Natural killer cell (primary cell): ENCODE data around the gene VEPH1. TPM values are rescaled to one million over a fixed set of nuclear protein-coding genes. Genes with fewer than 3 reads are reported as not detected.

Experiments
- ATAC-seq, 3 donors: fragments of 150-1000 bp in 2 of 3; fragments of 200-7000 bp in 1 of 3; cut with Tn5 transposase; 1 replicate in 1 of 3; 2 replicates in 2 of 3; pipeline ENCODE4 v1.10.0; 2021; ENCODE audit warnings: mild to moderate bottlenecking in 2 of 3, moderate library complexity in 2 of 3
- DNase-seq, 2 donors: peaks; one replicate each; pipeline versions ENCODE4 v3.0.0 to v3.0.0-alpha.2; 2013 to 2021; ENCODE audit warnings: mixed read lengths in 1 of 2
- H3K27ac ChIP-seq: one replicate; pipeline ENCODE4 v1.5.1; 2013; ENCODE audit warnings: mild to moderate bottlenecking, low read length
- H3K27me3 ChIP-seq: one replicate; pipeline ENCODE4 v1.6.1; 2013; ENCODE audit warnings: low read length; ENCODE audit not compliant: control insufficient read depth, insufficient read depth
- H3K36me3 ChIP-seq: one replicate; pipeline ENCODE4 v1.6.1; 2013; ENCODE audit warnings: low read length; ENCODE audit not compliant: control insufficient read depth, insufficient read depth
- H3K4me1 ChIP-seq: one replicate; pipeline ENCODE4 v1.6.1; 2013; ENCODE audit warnings: low read length; ENCODE audit not compliant: control insufficient read depth, insufficient read depth
- H3K4me3 ChIP-seq: one replicate; pipeline ENCODE4 v1.5.1; 2013; ENCODE audit warnings: low read length
- H3K9me3 ChIP-seq: one replicate; pipeline ENCODE4 v1.6.1; 2013; ENCODE audit warnings: low read length; ENCODE audit not compliant: control insufficient read depth, insufficient read depth
- H3K27ac Mint-ChIP-seq, 2 donors: one replicate each; pipeline ENCODE4 v1.8.0; 2022; ENCODE audit warnings: mild to moderate bottlenecking in 2 of 2, mixed read lengths in 2 of 2, moderate library complexity in 1 of 2
- H3K27me3 Mint-ChIP-seq, 2 donors: one replicate each; pipeline ENCODE4 v1.8.0; 2022; ENCODE audit warnings: low read depth in 2 of 2, mixed read lengths in 2 of 2
- H3K36me3 Mint-ChIP-seq: one replicate; pipeline ENCODE4 v1.8.0; 2022; ENCODE audit warnings: mixed read lengths
- H3K4me1 Mint-ChIP-seq, 2 donors: one replicate each; pipeline ENCODE4 v1.8.0; 2022; ENCODE audit warnings: mixed read lengths in 2 of 2
- H3K4me3 Mint-ChIP-seq: one replicate; pipeline ENCODE4 v1.8.0; 2022; ENCODE audit warnings: mild to moderate bottlenecking, moderate library complexity, mixed read lengths
- H3K9me3 Mint-ChIP-seq, 2 donors: one replicate each; pipeline ENCODE4 v1.8.0; 2022; ENCODE audit warnings: mixed read lengths in 2 of 2
- CTCF ChIP-seq: fragments of 200-600 bp; IDR thresholded peaks from one replicate; pipeline ENCODE4 v1.8.0; 2022; ENCODE audit warnings: antibody characterized with exemption
- WGBS: methylation state at CpG from one replicate; pipeline ENCODE4 v1.1.7; 2013; ENCODE audit warnings: missing lambda C conversion rate; ENCODE audit not compliant: insufficient coverage; 5-methylcytosine and 5-hydroxymethylcytosine counted together
- intact Hi-C: fragments of 100-400 bp; cut with micrococcal nuclease; formaldehyde crosslinking; loops from one replicate; pipeline ENCODE4 v1.14.2; 2022
- total RNA-seq, 4 donors: library from RNA; stranded (reverse); fragments of 120-200 nt in 1 of 4; gene quantifications; one replicate each; pipeline versions ENCODE4 v1.2.3 to v1.2.4, GENCODE V29; 2013 to 2022

Gene VEPH1
- total RNA-seq, 3 donors from 2014 or later (not counting 1 experiment from before 2014, with no cell fraction given) = 0.41 to 1.3 (median 0.60) TPM

DNA sequence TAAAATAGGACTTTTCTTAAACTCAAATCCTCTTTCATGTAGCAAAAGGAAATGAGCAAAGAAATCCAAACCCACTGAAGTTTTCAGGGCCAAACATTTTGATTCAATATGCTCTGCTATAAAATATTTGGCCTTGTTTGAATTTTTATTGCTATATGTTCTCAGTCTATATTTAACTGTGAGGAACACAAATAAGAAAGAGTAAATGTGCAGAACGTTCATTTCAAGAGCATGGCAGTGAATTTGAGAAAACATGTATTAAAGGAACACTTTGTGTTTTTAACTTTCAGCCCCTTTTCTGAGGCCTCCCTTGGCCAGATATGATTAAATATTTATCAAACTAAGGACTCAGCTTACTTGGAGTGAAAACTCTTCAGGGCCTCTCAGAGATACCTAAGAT, 218.5 kb downstream of the VEPH1 start:
- H3K27me3 Mint-ChIP-seq = no peaks in the 10 kb centered on the region
- H3K27ac Mint-ChIP-seq = no peak overlapping the region
- Histone ChIP-seq H3K9me3 (no peaks in the 10 kb centered on the region), H3K27me3 (no peaks in the 10 kb centered on the region), H3K36me3 (no peaks in the 10 kb centered on the region), H3K4me1 (no peaks in the 10 kb centered on the region), H3K4me3 (no peak overlapping the region), H3K27ac (no peak overlapping the region)
- intact Hi-C loops = no loop called here
- no peak for DNase-seq
- 78% methylated on average over 1 of the region's 1 CpG for WGBS
- no peak for ATAC-seq
- peaks cover 0 to 3% of the 10 kb centered on the region in 2 donors for H3K9me3 Mint-ChIP-seq
- H3K36me3 Mint-ChIP-seq = no peaks in the 10 kb centered on the region
- H3K4me3 Mint-ChIP-seq = no peak overlapping the region
- TF ChIP-seq CTCF = no peak
- no peaks in the 10 kb centered on the region for H3K4me1 Mint-ChIP-seq

DNA sequence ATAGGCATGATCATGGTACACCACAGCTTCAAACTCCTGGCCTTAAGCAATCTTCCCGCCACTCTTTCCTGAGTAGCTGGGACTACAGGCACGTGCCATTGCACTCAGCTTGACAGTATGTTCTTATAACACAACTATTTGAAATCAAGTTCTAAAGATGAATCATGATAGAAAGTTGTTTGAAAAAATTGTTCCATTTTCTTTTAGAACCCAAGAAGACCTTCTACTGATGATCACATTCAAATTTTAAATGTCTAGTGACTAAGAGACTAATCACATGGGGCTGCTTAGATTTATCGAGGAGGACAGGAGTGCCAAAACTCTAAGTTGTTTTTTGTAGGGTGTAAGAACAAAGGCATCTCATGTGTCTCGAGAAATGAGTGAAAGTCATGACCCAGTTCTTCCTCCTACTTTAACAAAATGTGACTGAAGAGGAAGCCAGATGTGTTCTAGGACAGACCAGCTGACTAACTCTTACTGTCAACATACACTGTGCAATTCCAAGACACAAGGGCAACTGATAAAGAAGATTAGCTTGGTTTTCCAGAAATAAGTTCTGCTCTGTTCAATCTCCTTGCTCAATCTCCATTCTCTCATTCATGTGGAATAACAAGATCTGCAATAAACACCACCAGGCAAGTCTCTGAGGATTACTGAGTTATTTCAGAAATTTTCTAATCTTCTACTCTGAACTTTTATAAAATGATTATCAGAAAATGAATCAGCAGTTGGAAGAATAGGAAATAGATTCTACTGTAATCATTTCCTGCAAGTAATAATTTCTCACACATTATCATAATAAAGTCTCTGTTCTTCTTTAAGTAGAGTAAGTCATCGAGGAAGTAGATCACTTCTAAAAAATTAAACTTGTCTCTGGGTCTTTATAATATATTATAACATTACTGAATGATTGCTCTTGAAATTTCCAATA, 220.7 kb downstream of the VEPH1 start:
- peaks cover 0 to 3% of the 10 kb centered on the region in 2 donors for H3K9me3 Mint-ChIP-seq
- no peak for DNase-seq
- no peaks in the 10 kb centered on the region for H3K4me1 Mint-ChIP-seq
- intact Hi-C loops = no loop called here
- Histone ChIP-seq H3K27me3 (no peaks in the 10 kb centered on the region), H3K36me3 (no peaks in the 10 kb centered on the region), H3K9me3 (no peaks in the 10 kb centered on the region), H3K27ac (no peak overlapping the region), H3K4me1 (no peaks in the 10 kb centered on the region), H3K4me3 (no peak overlapping the region)
- H3K36me3 Mint-ChIP-seq = no peaks in the 10 kb centered on the region
- H3K27ac Mint-ChIP-seq = no peak overlapping the region
- H3K27me3 Mint-ChIP-seq = no peaks in the 10 kb centered on the region
- H3K4me3 Mint-ChIP-seq = no peak overlapping the region
- no peak for ATAC-seq
- WGBS = 77% methylated on average over 4 of the region's 5 CpGs
- TF ChIP-seq CTCF = no peak

GRCh38 chr3:157280786-157281185, 222.4 kb downstream of the VEPH1 start:
- no peaks in the 10 kb centered on the region for H3K4me1 ChIP-seq
- H3K27me3 Mint-ChIP-seq = no peaks in the 10 kb centered on the region
- H3K4me3 ChIP-seq = no peak overlapping the region
- peaks cover 0 to 3% of the 10 kb centered on the region in 2 donors for H3K9me3 Mint-ChIP-seq
- no peak overlapping the region for H3K4me3 Mint-ChIP-seq
- no peaks in the 10 kb centered on the region for H3K9me3 ChIP-seq
- H3K27me3 ChIP-seq = no peaks in the 10 kb centered on the region
- 92% methylated on average over 1 of the region's 2 CpGs for WGBS
- H3K36me3 ChIP-seq = no peaks in the 10 kb centered on the region
- TF ChIP-seq CTCF = no peak
- intact Hi-C loops = no loop called here
- DNase-seq = no peak
- H3K27ac Mint-ChIP-seq = no peak overlapping the region
- ATAC-seq = no peak
- no peak overlapping the region for H3K27ac ChIP-seq
- H3K4me1 Mint-ChIP-seq = no peaks in the 10 kb centered on the region
- no peaks in the 10 kb centered on the region for H3K36me3 Mint-ChIP-seq
